ENCODE results near the gene IGSF22.

Gene IGSF22

GRCh38 chr11:18726040-18726439 is at the start of gene IGSF22:
TSS of gene IGSF22 (minus strand) at chr11:18726188. CDS start at chr11:18724236, 1,952 bp downstream.
- no peak for DNase-seq (ENCODE audit: low read depth in 2 of 2)

GRCh38 chr11:18774801-18775200 is 48.8 kb upstream of the IGSF22 start:
- no peak for DNase-seq (ENCODE audit: low read depth in 2 of 2)

GRCh38 chr11:18773681-18774080 is 47.7 kb upstream of the IGSF22 start:
- DNase-seq (ENCODE audit: low read depth in 2 of 2), result no peak

GRCh38 chr11:18773104-18773503 is 47.1 kb upstream of the IGSF22 start:
- no peak for DNase-seq (ENCODE audit: low read depth in 2 of 2)

- no peak for DNase-seq (ENCODE audit: low read depth in 2 of 2)
Observed at GRCh38 chr11:18772211-18772610, 46.2 kb upstream of the IGSF22 start.

GRCh38 chr11:18771266-18772035 is 45.5 kb upstream of the IGSF22 start:
- DNase-seq (ENCODE audit: low read depth in 2 of 2), result no peak

GRCh38 chr11:18770479-18771125 is 44.6 kb upstream of the IGSF22 start:
- no peak for DNase-seq (ENCODE audit: low read depth in 2 of 2)

GRCh38 chr11:18769802-18770456 is 43.9 kb upstream of the IGSF22 start:
- no peak for DNase-seq (ENCODE audit: low read depth in 2 of 2)

GRCh38 chr11:18768978-18769377 is 43.0 kb upstream of the IGSF22 start:
- DNase-seq (ENCODE audit: low read depth in 2 of 2), result no peak

GRCh38 chr11:18768472-18768901 is 42.5 kb upstream of the IGSF22 start:
- DNase-seq (ENCODE audit: low read depth in 2 of 2), result no peak

GRCh38 chr11:18766015-18766414 is 40.0 kb upstream of the IGSF22 start:
- DNase-seq (ENCODE audit: low read depth in 2 of 2), result no peak

GRCh38 chr11:18765554-18765953 is 39.6 kb upstream of the IGSF22 start:
- DNase-seq (ENCODE audit: low read depth in 2 of 2), result no peak

GRCh38 chr11:18761741-18762140 is 35.8 kb upstream of the IGSF22 start:
- no peak for DNase-seq (ENCODE audit: low read depth in 2 of 2)

GRCh38 chr11:18761144-18761543 is 35.2 kb upstream of the IGSF22 start:
- DNase-seq (ENCODE audit: low read depth in 2 of 2), result no peak

- DNase-seq (ENCODE audit: low read depth in 2 of 2), result no peak
Observed at GRCh38 chr11:18757811-18758210, 31.8 kb upstream of the IGSF22 start.

GRCh38 chr11:18756889-18757288 is 30.9 kb upstream of the IGSF22 start:
- DNase-seq (ENCODE audit: low read depth in 2 of 2), result no peak

GRCh38 chr11:18754308-18754707 is 28.3 kb upstream of the IGSF22 start:
- no peak for DNase-seq (ENCODE audit: low read depth in 2 of 2)

- DNase-seq (ENCODE audit: low read depth in 2 of 2), result no peak
Observed at GRCh38 chr11:18752502-18752901, 26.5 kb upstream of the IGSF22 start.

- DNase-seq (ENCODE audit: low read depth in 2 of 2), result no peak
Observed at GRCh38 chr11:18750944-18751343, 25.0 kb upstream of the IGSF22 start.

- DNase-seq (ENCODE audit: low read depth in 2 of 2), result no peak
Observed at GRCh38 chr11:18749681-18750319, 23.8 kb upstream of the IGSF22 start.

- DNase-seq (ENCODE audit: low read depth in 2 of 2), result no peak
Observed at GRCh38 chr11:18748766-18749365, 22.9 kb upstream of the IGSF22 start.

- no peak for DNase-seq (ENCODE audit: low read depth in 2 of 2)
Observed at GRCh38 chr11:18745251-18745650, 19.3 kb upstream of the IGSF22 start.

Data from stimulated activated CD4-positive, alpha-beta T cell treated with anti-CD3 and anti-CD28 coated beads, Interleukin-1b, Interleukin-23, amount 100 ng/mL, for 1 hour (primary cell).